ENCODE data around the gene CARS1. TPM values are rescaled to one million over a fixed set of nuclear protein-coding genes. Genes with fewer than 3 reads are reported as not detected.

The CARS1 gene
- 10 to 100 TPM in 11 of 12 donors, not detected in 1; 10.0 to 26.9 (median 21.0) TPM for polyA plus RNA-seq (ENCODE audit: insufficient read length in 12 of 12)
- long read RNA-seq, donor 1, partial matches to known transcripts, result 0 of 1 reads
- long read RNA-seq, donor 1, other reads (novel, unspliced or antisense), result 0 of 1 reads
- long read RNA-seq, donor 2, partial matches to known transcripts, result 0 of 3 reads
- long read RNA-seq, donor 2, other reads (novel, unspliced or antisense), result 0 of 3 reads
- long read RNA-seq, donor 3, partial matches to known transcripts, result 0 of 1 reads
- long read RNA-seq, donor 3, other reads (novel, unspliced or antisense), result 0 of 1 reads
- long read RNA-seq, donor 4, result 0 reads
- long read RNA-seq, donor 5, result 0 reads
- long read RNA-seq, donor 6, partial matches to known transcripts, result 0 of 2 reads
- long read RNA-seq, donor 6, other reads (novel, unspliced or antisense), result 0 of 2 reads
- long read RNA-seq, donor 7, partial matches to known transcripts, result 0 of 3 reads
- long read RNA-seq, donor 7, other reads (novel, unspliced or antisense), result 0 of 3 reads
- long read RNA-seq, donor 8, result 0 reads
- long read RNA-seq, donor 9, result 0 reads
- long read RNA-seq, donor 10, result 0 reads
- long read RNA-seq, donor 11, result 0 reads

- peak; percentile 95 for DNase-seq
These were observed at the start of gene CARS1 for GRCh38 chr11:3057069-3057963. TSS of gene CARS1 (minus strand) at chr11:3057423. CDS start at chr11:3057367, 56 bp downstream.

- no peak for DNase-seq
These were observed 48.8 kb upstream of the CARS1 start for GRCh38 chr11:3105791-3106735.

- DNase-seq, result no peak
These were observed 48.0 kb upstream of the CARS1 start for GRCh38 chr11:3104961-3105790.

- DNase-seq, result no peak
These were observed 47.0 kb upstream of the CARS1 start for GRCh38 chr11:3104051-3104714.

GRCh38 chr11:3103076-3103475 is 45.9 kb upstream of the CARS1 start:
- no peak for DNase-seq

- DNase-seq, result no peak
These were observed 45.4 kb upstream of the CARS1 start for GRCh38 chr11:3102641-3102921.

GRCh38 chr11:3101921-3102640 is 44.9 kb upstream of the CARS1 start:
- no peak for DNase-seq

- DNase-seq, result no peak
These were observed 42.0 kb upstream of the CARS1 start for GRCh38 chr11:3099178-3099577.

- DNase-seq, result no peak
These were observed 39.8 kb upstream of the CARS1 start for GRCh38 chr11:3096909-3097530.

- peak; percentile 76 for DNase-seq
These were observed 38.6 kb upstream of the CARS1 start for GRCh38 chr11:3095712-3096361.

GRCh38 chr11:3094223-3094824 is 37.1 kb upstream of the CARS1 start:
- no peak for DNase-seq

GRCh38 chr11:3093281-3094191 is 36.3 kb upstream of the CARS1 start:
- no peak for DNase-seq

GRCh38 chr11:3092603-3093141 is 35.4 kb upstream of the CARS1 start:
- DNase-seq, result no peak

GRCh38 chr11:3091846-3092602 is 34.8 kb upstream of the CARS1 start:
- peak; percentile 60 for DNase-seq

- DNase-seq, result no peak
These were observed 34.0 kb upstream of the CARS1 start for GRCh38 chr11:3091081-3091845.

Data from muscle of arm (tissue), 14 donors.